ENCODE data around the gene CNIH1.

- TF ChIP-seq, protein P1, sequence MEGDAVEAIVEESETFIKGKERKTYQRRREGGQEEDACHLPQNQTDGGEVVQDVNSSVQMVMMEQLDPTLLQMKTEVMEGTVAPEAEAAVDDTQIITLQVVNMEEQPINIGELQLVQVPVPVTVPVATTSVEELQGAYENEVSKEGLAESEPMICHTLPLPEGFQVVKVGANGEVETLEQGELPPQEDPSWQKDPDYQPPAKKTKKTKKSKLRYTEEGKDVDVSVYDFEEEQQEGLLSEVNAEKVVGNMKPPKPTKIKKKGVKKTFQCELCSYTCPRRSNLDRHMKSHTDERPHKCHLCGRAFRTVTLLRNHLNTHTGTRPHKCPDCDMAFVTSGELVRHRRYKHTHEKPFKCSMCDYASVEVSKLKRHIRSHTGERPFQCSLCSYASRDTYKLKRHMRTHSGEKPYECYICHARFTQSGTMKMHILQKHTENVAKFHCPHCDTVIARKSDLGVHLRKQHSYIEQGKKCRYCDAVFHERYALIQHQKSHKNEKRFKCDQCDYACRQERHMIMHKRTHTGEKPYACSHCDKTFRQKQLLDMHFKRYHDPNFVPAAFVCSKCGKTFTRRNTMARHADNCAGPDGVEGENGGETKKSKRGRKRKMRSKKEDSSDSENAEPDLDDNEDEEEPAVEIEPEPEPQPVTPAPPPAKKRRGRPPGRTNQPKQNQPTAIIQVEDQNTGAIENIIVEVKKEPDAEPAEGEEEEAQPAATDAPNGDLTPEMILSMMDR (IDR thresholded peaks at IDR 0.05; ENCODE audit: low read depth, low read length, poor library complexity, severe bottlenecking) = no peak
- TF ChIP-seq EZH2phosphoT487 (IDR thresholded peaks at IDR 0.05; ENCODE audit: borderline replicate concordance, low read length) = no peak
These were observed 2.5 kb downstream of the CNIH1 start for GRCh38 chr14:54438703-54439102.

Measured in DOHH2 (cell line).